ENCODE data around the gene SEMA3F. TPM values are rescaled to one million over a fixed set of nuclear protein-coding genes. Genes with fewer than 3 reads are reported as not detected.

The SEMA3F gene
- total and polyA plus RNA-seq, 10 of the 15 experiments (the other 5 are each of a cell fraction or from before 2014, with no cell fraction given) = 0.08 to 0.28 (median 0.12) TPM; not detected in 6

DNA sequence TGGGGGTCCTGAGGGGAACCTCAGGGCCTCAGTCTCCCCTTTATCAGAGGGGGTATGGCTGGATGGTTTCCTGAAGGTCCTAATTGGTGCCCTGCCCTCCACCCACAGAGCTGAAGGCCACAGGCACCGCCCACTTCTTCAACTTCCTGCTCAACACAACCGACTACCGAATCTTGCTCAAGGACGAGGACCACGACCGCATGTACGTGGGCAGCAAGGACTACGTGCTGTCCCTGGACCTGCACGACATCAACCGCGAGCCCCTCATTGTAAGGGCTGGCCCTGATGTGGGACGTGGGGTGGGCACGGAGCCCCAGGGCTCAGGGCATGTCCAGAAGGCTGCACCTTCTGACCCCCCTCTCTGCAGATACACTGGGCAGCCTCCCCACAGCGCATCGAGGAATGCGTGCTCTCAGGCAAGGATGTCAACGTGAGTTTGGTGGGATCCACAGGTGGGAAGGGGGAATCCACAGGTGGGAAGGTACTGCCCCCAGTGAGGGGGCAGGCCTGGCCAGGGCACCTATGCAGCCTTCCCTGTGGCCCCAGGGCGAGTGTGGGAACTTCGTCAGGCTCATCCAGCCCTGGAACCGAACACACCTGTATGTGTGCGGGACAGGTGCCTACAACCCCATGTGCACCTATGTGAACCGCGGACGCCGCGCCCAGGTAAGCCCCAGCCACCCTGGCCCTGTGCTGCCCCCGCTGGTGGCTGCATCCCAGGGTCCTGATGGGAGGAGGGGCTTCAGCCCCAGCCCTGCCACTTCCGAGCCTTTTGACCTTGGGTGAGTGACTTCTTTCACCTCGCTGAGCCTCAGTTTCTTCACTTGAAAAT is 18.8 kb downstream of the SEMA3F start:
- ChIA-PET POLR2A (interaction anchor here (0.5 kb wide), 1 partner anchor 32 kb away, joined by 7 read pairs; no protein-coding TSS in a partner anchor), SMC1A (ENCODE audit: uncharacterized antibody, unreplicated experiment) (no interaction called here), RAD21 (ENCODE audit: unreplicated experiment) (no interaction called here), CTCF (interaction anchor here (0.6 to 1.3 kb wide), 3 partner anchors 18 to 376 kb away, joined by 3 read pairs; partner anchors contain the start of gene GNAT1)
- 51% methylated on average over 29 of the region's 29 CpGs for WGBS (ENCODE audit: insufficient coverage, insufficient replicate concordance, low lambda C conversion rate, missing lambda C conversion rate)
- no peak overlapping the region for H3K4me3 ChIP-seq
- no peaks in the 10 kb centered on the region for H4K20me1 ChIP-seq (ENCODE audit: control insufficient read depth, insufficient read depth)
- H3K79me2 ChIP-seq (ENCODE audit: control insufficient read depth, insufficient read depth, low read length) = no peaks in the 10 kb centered on the region
- no TSS peak for BruUV-seq (replicated peaks)
- no peak overlapping the region for H3K27ac ChIP-seq (ENCODE audit: control insufficient read depth, insufficient read depth)
- no peaks in the 10 kb centered on the region for H3K36me3 ChIP-seq (ENCODE audit: control insufficient read depth in 2 of 2, insufficient read depth in 2 of 2, low read length in 1 of 2)
- DNase-seq (ENCODE audit: low read depth, low spot score) (no peak), ATAC-seq (no peak), FAIRE-seq (no peak)
- in situ Hi-C loops (cut with MboI) = no loop called here
- H3K9ac ChIP-seq (ENCODE audit: control insufficient read depth, insufficient read depth, low read length) = no peak overlapping the region
- no peak overlapping the region for H3K4me2 ChIP-seq (ENCODE audit: control insufficient read depth, insufficient read depth)
- no peaks in the 10 kb centered on the region for H3K4me1 ChIP-seq (ENCODE audit: control insufficient read depth, insufficient read depth, low read length)
- intact Hi-C loops (cut with micrococcal nuclease; ENCODE audit: unreplicated experiment) = no loop called here
- H3K27me3 ChIP-seq (replicated peaks in 1 of 2; ENCODE audit: control insufficient read depth in 2 of 2, insufficient read depth in 2 of 2, low read length in 1 of 2) = no peaks in the 10 kb centered on the region
- no peaks in the 10 kb centered on the region for H3K9me3 ChIP-seq (replicated peaks; ENCODE audit: control insufficient read depth, insufficient read depth, low read length)
- no peak overlapping the region; the same call in 1 of the 2 replicates for H2AFZ ChIP-seq (ENCODE audit: control insufficient read depth, low read depth, low read length)
- TF ChIP-seq, protein P1, sequence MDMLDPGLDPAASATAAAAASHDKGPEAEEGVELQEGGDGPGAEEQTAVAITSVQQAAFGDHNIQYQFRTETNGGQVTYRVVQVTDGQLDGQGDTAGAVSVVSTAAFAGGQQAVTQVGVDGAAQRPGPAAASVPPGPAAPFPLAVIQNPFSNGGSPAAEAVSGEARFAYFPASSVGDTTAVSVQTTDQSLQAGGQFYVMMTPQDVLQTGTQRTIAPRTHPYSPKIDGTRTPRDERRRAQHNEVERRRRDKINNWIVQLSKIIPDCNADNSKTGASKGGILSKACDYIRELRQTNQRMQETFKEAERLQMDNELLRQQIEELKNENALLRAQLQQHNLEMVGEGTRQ (IDR thresholded peaks at IDR 0.05; ENCODE audit: borderline replicate concordance, low read depth, low read length) = no peak
- TF ChIP-seq EZH2 (IDR thresholded peaks at IDR 0.05; ENCODE audit: borderline replicate concordance, control insufficient read depth, low read depth, low read length) (no peak), HDGF (IDR thresholded peaks at IDR 0.05) (no peak), E2F4 (IDR thresholded peaks at IDR 0.05; ENCODE audit: low read depth, low read length) (no peak), MTA2 (IDR thresholded peaks at IDR 0.05; ENCODE audit: low read depth) (no peak), TCF12 (IDR thresholded peaks at IDR 0.05; ENCODE audit: low read depth, low read length) (no peak), SIX5 (IDR thresholded peaks at IDR 0.05; ENCODE audit: low read depth, low read length, severe bottlenecking) (no peak), ZBED1 (IDR thresholded peaks at IDR 0.05; ENCODE audit: borderline replicate concordance) (no peak), EED (IDR thresholded peaks at IDR 0.05; ENCODE audit: low read depth) (no peak), DPF2 (IDR thresholded peaks at IDR 0.05) (no peak), PKNOX1 (IDR thresholded peaks at IDR 0.05) (no peak), CREB1 (IDR thresholded peaks at IDR 0.05; ENCODE audit: low read depth) (no peak), RAD21 (IDR thresholded peaks at IDR 0.05; ENCODE audit: insufficient read depth, low read depth, low read length) (no peak)
- TF ChIP-seq, protein P2, sequence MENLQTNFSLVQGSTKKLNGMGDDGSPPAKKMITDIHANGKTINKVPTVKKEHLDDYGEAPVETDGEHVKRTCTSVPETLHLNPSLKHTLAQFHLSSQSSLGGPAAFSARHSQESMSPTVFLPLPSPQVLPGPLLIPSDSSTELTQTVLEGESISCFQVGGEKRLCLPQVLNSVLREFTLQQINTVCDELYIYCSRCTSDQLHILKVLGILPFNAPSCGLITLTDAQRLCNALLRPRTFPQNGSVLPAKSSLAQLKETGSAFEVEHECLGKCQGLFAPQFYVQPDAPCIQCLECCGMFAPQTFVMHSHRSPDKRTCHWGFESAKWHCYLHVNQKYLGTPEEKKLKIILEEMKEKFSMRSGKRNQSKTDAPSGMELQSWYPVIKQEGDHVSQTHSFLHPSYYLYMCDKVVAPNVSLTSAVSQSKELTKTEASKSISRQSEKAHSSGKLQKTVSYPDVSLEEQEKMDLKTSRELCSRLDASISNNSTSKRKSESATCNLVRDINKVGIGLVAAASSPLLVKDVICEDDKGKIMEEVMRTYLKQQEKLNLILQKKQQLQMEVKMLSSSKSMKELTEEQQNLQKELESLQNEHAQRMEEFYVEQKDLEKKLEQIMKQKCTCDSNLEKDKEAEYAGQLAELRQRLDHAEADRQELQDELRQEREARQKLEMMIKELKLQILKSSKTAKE (IDR thresholded peaks at IDR 0.05; ENCODE audit: low read depth, poor library complexity, severe bottlenecking) = no peak
- TF ChIP-seq, protein P3, sequence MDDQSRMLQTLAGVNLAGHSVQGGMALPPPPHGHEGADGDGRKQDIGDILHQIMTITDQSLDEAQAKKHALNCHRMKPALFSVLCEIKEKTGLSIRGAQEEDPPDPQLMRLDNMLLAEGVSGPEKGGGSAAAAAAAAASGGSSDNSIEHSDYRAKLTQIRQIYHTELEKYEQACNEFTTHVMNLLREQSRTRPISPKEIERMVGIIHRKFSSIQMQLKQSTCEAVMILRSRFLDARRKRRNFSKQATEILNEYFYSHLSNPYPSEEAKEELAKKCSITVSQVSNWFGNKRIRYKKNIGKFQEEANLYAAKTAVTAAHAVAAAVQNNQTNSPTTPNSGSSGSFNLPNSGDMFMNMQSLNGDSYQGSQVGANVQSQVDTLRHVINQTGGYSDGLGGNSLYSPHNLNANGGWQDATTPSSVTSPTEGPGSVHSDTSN (IDR thresholded peaks at IDR 0.05; ENCODE audit: insufficient replicate concordance, low read depth, low read length) = no peak
